Breast epithelium (tissue), 4 donors: ENCODE data around the gene TRANK1. TPM values are rescaled to one million over a fixed set of nuclear protein-coding genes. Genes with fewer than 3 reads are reported as not detected.
A peak's percentile ranks its signal among the peaks of the same experiment; 100 is the strongest.

Experiments
- DNase-seq, 2 donors: peaks; one replicate each; pipeline ENCODE4 v3.0.0-alpha.2; 2019; ENCODE audit warnings: low spot score in 2 of 2
- H3K27ac ChIP-seq, 2 donors: fragments of 200-600 bp; sonication (generic) in 1 of 2; one replicate each; pipeline ENCODE4 v1.5.1; 2016 to 2019; ENCODE audit warnings: mild to moderate bottlenecking in 1 of 2
- H3K27me3 ChIP-seq, 2 donors: fragments of 200-600 bp; sonication (generic) in 1 of 2; one replicate each; pipeline versions ENCODE4 v1.5.1 to v1.6.0; 2017 to 2019; ENCODE audit warnings: control low read depth in 1 of 2, mild to moderate bottlenecking in 1 of 2
- H3K36me3 ChIP-seq: fragments of 200-600 bp; one replicate; pipeline ENCODE4 v1.5.1; 2019
- H3K4me1 ChIP-seq, 2 donors: fragments of 200-600 bp; sonication (generic); one replicate each; pipeline ENCODE4 v1.5.1; 2016 to 2019; ENCODE audit warnings: control low read depth in 1 of 2
- H3K4me3 ChIP-seq, 3 donors: fragments of 200-600 bp; sonication (generic); 1 replicate in 2 of 3; 2 replicates in 1 of 3; pipeline ENCODE4 v1.5.1; 2016 to 2019; ENCODE audit warnings: mild to moderate bottlenecking in 3 of 3, moderate library complexity in 2 of 3
- H3K9me3 ChIP-seq, 2 donors: fragments of 200-600 bp; sonication (generic) in 1 of 2; one replicate each; pipeline ENCODE4 v1.5.1; 2016 to 2019; ENCODE audit warnings: control low read depth in 1 of 2
- POLR2A ChIP-seq: fragments of 450-650 bp; IDR thresholded peaks from one replicate; pipeline ENCODE4 v1.6.1; 2016; ENCODE audit warnings: antibody characterized with exemption, mild to moderate bottlenecking, moderate library complexity
- POLR2AphosphoS5 ChIP-seq, 3 donors: sonication (generic); formaldehyde crosslinking; IDR thresholded peaks; one replicate each; pipeline ENCODE4 v1.6.1; 2017; ENCODE audit warnings: antibody characterized with exemption in 3 of 3
- intact Hi-C: fragments of 100-400 bp; cut with DNase I; formaldehyde crosslinking; loops from one replicate; pipeline ENCODE4 v1.15.1; 2023; ENCODE audit warnings: low total_unique reads
- total RNA-seq, 3 donors: library from RNA; depleted of rRNA; stranded (reverse); fragments of >200 nt; gene quantifications; one replicate each; pipeline ENCODE4 v1.1.0, GENCODE V29; 2016
- TF ChIP-seq, protein P1 (sequence below), 3 donors: fragments of 450-650 bp; IDR thresholded peaks; one replicate each; pipeline ENCODE4 v1.5.1; 2016 to 2017; ENCODE audit warnings: antibody characterized with exemption in 3 of 3, mild to moderate bottlenecking in 3 of 3, moderate library complexity in 3 of 3

The TRANK1 gene
- total RNA-seq, 3 donors from 2014 or later, result 13.6 to 16.6 (median 13.8) TPM

GRCh38 chr3:36815375-36815774 lies 129.5 kb downstream of the TRANK1 start:
- H3K36me3 ChIP-seq, result no peaks in the 10 kb centered on the region
- H3K4me3 ChIP-seq, result no peak overlapping the region
- no peak for DNase-seq
- H3K27ac ChIP-seq, result no peak overlapping the region
- no peaks in the 10 kb centered on the region for H3K27me3 ChIP-seq
- intact Hi-C loops, result no loop called here
- TF ChIP-seq, protein P1, sequence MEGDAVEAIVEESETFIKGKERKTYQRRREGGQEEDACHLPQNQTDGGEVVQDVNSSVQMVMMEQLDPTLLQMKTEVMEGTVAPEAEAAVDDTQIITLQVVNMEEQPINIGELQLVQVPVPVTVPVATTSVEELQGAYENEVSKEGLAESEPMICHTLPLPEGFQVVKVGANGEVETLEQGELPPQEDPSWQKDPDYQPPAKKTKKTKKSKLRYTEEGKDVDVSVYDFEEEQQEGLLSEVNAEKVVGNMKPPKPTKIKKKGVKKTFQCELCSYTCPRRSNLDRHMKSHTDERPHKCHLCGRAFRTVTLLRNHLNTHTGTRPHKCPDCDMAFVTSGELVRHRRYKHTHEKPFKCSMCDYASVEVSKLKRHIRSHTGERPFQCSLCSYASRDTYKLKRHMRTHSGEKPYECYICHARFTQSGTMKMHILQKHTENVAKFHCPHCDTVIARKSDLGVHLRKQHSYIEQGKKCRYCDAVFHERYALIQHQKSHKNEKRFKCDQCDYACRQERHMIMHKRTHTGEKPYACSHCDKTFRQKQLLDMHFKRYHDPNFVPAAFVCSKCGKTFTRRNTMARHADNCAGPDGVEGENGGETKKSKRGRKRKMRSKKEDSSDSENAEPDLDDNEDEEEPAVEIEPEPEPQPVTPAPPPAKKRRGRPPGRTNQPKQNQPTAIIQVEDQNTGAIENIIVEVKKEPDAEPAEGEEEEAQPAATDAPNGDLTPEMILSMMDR (IDR thresholded peaks at IDR 0.05), result no peak
- TF ChIP-seq POLR2AphosphoS5 (IDR thresholded peaks at IDR 0.05) (no peak), POLR2A (no peak)
- no peaks in the 10 kb centered on the region for H3K4me1 ChIP-seq
- H3K9me3 ChIP-seq, result no peaks in the 10 kb centered on the region

- no peak overlapping the region for H3K4me3 ChIP-seq
- TF ChIP-seq, protein P1 (IDR thresholded peaks at IDR 0.05), result no peak
- TF ChIP-seq POLR2A (no peak), POLR2AphosphoS5 (IDR thresholded peaks at IDR 0.05) (no peak)
- H3K27ac ChIP-seq, result peak overlapping the region in 1 of 2 donors; percentile 48
- DNase-seq, result no peak
- H3K36me3 ChIP-seq, result no peaks in the 10 kb centered on the region
- no peaks in the 10 kb centered on the region for H3K27me3 ChIP-seq
- H3K4me1 ChIP-seq, result no peaks in the 10 kb centered on the region
- intact Hi-C loops, result no loop called here
- H3K9me3 ChIP-seq, result no peaks in the 10 kb centered on the region
Observed at GRCh38 chr3:36814776-36815175, 130.1 kb downstream of the TRANK1 start.

GRCh38 chr3:36814066-36814717 lies 130.7 kb downstream of the TRANK1 start:
- no peaks in the 10 kb centered on the region for H3K27me3 ChIP-seq
- no peaks in the 10 kb centered on the region for H3K36me3 ChIP-seq
- no peaks in the 10 kb centered on the region for H3K9me3 ChIP-seq
- no peak overlapping the region for H3K4me3 ChIP-seq
- intact Hi-C loops, result no loop called here
- peak overlapping the region; percentile 37 to 48 for H3K27ac ChIP-seq
- DNase-seq, result no peak
- TF ChIP-seq POLR2A, result no peak
- no peak for TF ChIP-seq POLR2AphosphoS5 (IDR thresholded peaks at IDR 0.05)
- TF ChIP-seq, protein P1 (IDR thresholded peaks at IDR 0.05), result no peak
- no peaks in the 10 kb centered on the region for H3K4me1 ChIP-seq

DNA sequence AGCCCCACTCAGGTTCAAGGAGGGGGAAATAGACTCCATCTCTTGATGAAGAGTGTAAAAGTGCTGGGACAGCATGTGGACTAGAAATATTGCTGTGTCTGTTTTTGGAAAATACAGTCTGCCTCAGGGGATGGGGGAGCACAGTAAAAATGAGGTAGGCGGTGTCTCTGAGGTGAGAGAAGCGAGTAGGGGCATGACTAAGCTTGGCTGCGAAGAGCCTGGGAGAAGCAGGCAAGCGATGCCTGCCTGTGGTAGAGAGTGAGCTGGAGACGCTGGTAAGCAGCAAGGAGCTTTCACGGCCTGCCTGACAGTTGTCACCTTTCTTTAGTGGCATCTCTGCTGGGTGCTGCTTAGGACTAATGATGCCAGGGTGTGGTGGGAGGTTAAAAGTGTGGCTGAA lies 131.5 kb downstream of the TRANK1 start:
- intact Hi-C loops, result no loop called here
- Histone ChIP-seq H3K4me1 (no peaks in the 10 kb centered on the region), H3K9me3 (no peaks in the 10 kb centered on the region), H3K4me3 (no peak overlapping the region), H3K27me3 (no peaks in the 10 kb centered on the region), H3K36me3 (no peaks in the 10 kb centered on the region), H3K27ac (peak overlapping the region; percentile 37 to 48)
- TF ChIP-seq POLR2AphosphoS5 (IDR thresholded peaks at IDR 0.05) (no peak), POLR2A (no peak)
- TF ChIP-seq, protein P1 (IDR thresholded peaks at IDR 0.05), result no peak
- peak in 1 of 2 donors; percentile 45 for DNase-seq

- no peak for DNase-seq
- H3K27ac ChIP-seq, result no peak overlapping the region
- H3K9me3 ChIP-seq, result no peaks in the 10 kb centered on the region
- no peaks in the 10 kb centered on the region for H3K4me1 ChIP-seq
- intact Hi-C loops, result no loop called here
- H3K4me3 ChIP-seq, result no peak overlapping the region
- no peak for TF ChIP-seq POLR2AphosphoS5 (IDR thresholded peaks at IDR 0.05)
- TF ChIP-seq POLR2A, result no peak
- TF ChIP-seq, protein P1 (IDR thresholded peaks at IDR 0.05), result no peak
- no peaks in the 10 kb centered on the region for H3K27me3 ChIP-seq
- H3K36me3 ChIP-seq, result no peaks in the 10 kb centered on the region
Observed at GRCh38 chr3:36812240-36812639, 132.6 kb downstream of the TRANK1 start.
